C4-2B (cell line): ENCODE measurements around the gene OTOG.

Experiments
- H3K27ac ChIP-seq: fragments of 450-650 bp; 2 replicates; pipeline ENCODE4 v1.5.1; 2017
- CTCF ChIP-seq: fragments of 450-650 bp; conservative IDR thresholded peaks from 2 replicates; pipeline ENCODE4 v1.5.1; 2017; ENCODE audit warnings: mild to moderate bottlenecking
- ZFX ChIP-seq: fragments of 450-650 bp; IDR thresholded peaks from 2 replicates; pipeline ENCODE4 v1.6.1; 2017

Gene OTOG

GRCh38 chr11:17687946-17688670, 141.0 kb downstream of the OTOG start:
- no peak overlapping the region for H3K27ac ChIP-seq
- no peak for TF ChIP-seq CTCF
- no peak for TF ChIP-seq ZFX

- H3K27ac ChIP-seq, result no peak overlapping the region
- TF ChIP-seq CTCF, result no peak
- TF ChIP-seq ZFX, result no peak
Observed at GRCh38 chr11:17691550-17691949, 144.5 kb downstream of the OTOG start.

GRCh38 chr11:17691976-17692375, 144.9 kb downstream of the OTOG start:
- no peak overlapping the region for H3K27ac ChIP-seq
- TF ChIP-seq ZFX, result no peak
- TF ChIP-seq CTCF, result no peak

- no peak overlapping the region for H3K27ac ChIP-seq
- TF ChIP-seq CTCF (no peak), ZFX (no peak)
Observed at GRCh38 chr11:17692931-17693330, 145.9 kb downstream of the OTOG start.

- TF ChIP-seq ZFX (no peak), CTCF (no peak)
- H3K27ac ChIP-seq, result no peak overlapping the region
Observed at GRCh38 chr11:17693531-17693930, 146.5 kb downstream of the OTOG start.

GRCh38 chr11:17694494-17695110, 147.5 kb downstream of the OTOG start:
- TF ChIP-seq CTCF (no peak), ZFX (no peak)
- H3K27ac ChIP-seq, result no peak overlapping the region
